ENCODE measurements around the gene ZCCHC8.

ZCCHC8 gene

GRCh38 chr12:122460641-122461040, 40.1 kb downstream of the ZCCHC8 start:
- H3K27ac ChIP-seq (ENCODE audit: low read length): no peak overlapping the region
- TF ChIP-seq EZH2phosphoT487 (IDR thresholded peaks at IDR 0.05; ENCODE audit: low read depth): no peak
- TF ChIP-seq, protein P1, sequence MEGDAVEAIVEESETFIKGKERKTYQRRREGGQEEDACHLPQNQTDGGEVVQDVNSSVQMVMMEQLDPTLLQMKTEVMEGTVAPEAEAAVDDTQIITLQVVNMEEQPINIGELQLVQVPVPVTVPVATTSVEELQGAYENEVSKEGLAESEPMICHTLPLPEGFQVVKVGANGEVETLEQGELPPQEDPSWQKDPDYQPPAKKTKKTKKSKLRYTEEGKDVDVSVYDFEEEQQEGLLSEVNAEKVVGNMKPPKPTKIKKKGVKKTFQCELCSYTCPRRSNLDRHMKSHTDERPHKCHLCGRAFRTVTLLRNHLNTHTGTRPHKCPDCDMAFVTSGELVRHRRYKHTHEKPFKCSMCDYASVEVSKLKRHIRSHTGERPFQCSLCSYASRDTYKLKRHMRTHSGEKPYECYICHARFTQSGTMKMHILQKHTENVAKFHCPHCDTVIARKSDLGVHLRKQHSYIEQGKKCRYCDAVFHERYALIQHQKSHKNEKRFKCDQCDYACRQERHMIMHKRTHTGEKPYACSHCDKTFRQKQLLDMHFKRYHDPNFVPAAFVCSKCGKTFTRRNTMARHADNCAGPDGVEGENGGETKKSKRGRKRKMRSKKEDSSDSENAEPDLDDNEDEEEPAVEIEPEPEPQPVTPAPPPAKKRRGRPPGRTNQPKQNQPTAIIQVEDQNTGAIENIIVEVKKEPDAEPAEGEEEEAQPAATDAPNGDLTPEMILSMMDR (IDR thresholded peaks at IDR 0.05; ENCODE audit: low read depth, low read length): no peak
- no peak overlapping the region for H3K4me3 ChIP-seq (ENCODE audit: low read length)
- no peaks in the 10 kb centered on the region for H3K9me3 ChIP-seq (ENCODE audit: insufficient read depth, low read length)
- H3K27me3 ChIP-seq (ENCODE audit: low read depth, low read length): no peaks in the 10 kb centered on the region
- H2AFZ ChIP-seq (ENCODE audit: low read depth, low read length): no peak overlapping the region
- H3K4me1 ChIP-seq (ENCODE audit: low read length): peaks cover 6% of the 10 kb centered on the region
- H3K36me3 ChIP-seq (replicated peaks; ENCODE audit: low read depth, low read length): no peaks in the 10 kb centered on the region
- no peaks in the 10 kb centered on the region for H4K20me1 ChIP-seq (ENCODE audit: insufficient read depth, low read length)
- H3K79me2 ChIP-seq (ENCODE audit: low read length): no peaks in the 10 kb centered on the region
- H3K4me2 ChIP-seq (ENCODE audit: low read length): no peak overlapping the region
- H3K9ac ChIP-seq (ENCODE audit: low read length): no peak overlapping the region

GRCh38 chr12:122460061-122460460, 40.7 kb downstream of the ZCCHC8 start:
- no peak overlapping the region for H3K9ac ChIP-seq (ENCODE audit: low read length)
- no peaks in the 10 kb centered on the region for H4K20me1 ChIP-seq (ENCODE audit: insufficient read depth, low read length)
- H3K36me3 ChIP-seq (replicated peaks; ENCODE audit: low read depth, low read length): no peaks in the 10 kb centered on the region
- H2AFZ ChIP-seq (ENCODE audit: low read depth, low read length): no peak overlapping the region
- H3K27me3 ChIP-seq (ENCODE audit: low read depth, low read length): no peaks in the 10 kb centered on the region
- no peak overlapping the region for H3K27ac ChIP-seq (ENCODE audit: low read length)
- no peak overlapping the region for H3K4me3 ChIP-seq (ENCODE audit: low read length)
- no peak for TF ChIP-seq EZH2phosphoT487 (IDR thresholded peaks at IDR 0.05; ENCODE audit: low read depth)
- TF ChIP-seq, protein P1 (IDR thresholded peaks at IDR 0.05; ENCODE audit: low read depth, low read length): no peak
- no peaks in the 10 kb centered on the region for H3K9me3 ChIP-seq (ENCODE audit: insufficient read depth, low read length)
- H3K4me2 ChIP-seq (ENCODE audit: low read length): no peak overlapping the region
- H3K4me1 ChIP-seq (ENCODE audit: low read length): peaks cover 6% of the 10 kb centered on the region
- no peaks in the 10 kb centered on the region for H3K79me2 ChIP-seq (ENCODE audit: low read length)

DNA sequence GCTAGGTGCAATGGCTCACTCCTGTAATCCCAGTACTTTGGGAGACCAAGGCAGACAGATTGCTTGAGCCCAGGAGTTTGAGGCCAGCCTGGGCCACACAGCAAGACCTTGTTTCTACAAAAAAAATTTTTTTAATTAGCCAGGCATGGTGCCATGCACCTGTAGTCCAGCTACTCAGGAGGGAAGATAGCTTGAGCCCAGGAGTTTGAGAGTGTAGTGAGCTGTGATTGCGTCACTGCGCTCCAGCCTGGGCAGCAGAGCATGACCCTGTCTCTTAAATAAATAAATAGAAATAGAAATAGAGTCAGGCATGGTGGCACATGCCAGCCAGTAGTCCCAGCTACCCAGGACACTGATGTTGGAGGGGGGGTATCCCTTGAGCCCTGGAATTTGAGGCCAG, 41.5 kb downstream of the ZCCHC8 start:
- no peak overlapping the region for H3K4me3 ChIP-seq (ENCODE audit: low read length)
- TF ChIP-seq, protein P1 (IDR thresholded peaks at IDR 0.05; ENCODE audit: low read depth, low read length): no peak
- TF ChIP-seq EZH2phosphoT487 (IDR thresholded peaks at IDR 0.05; ENCODE audit: low read depth): no peak
- no peaks in the 10 kb centered on the region for H4K20me1 ChIP-seq (ENCODE audit: insufficient read depth, low read length)
- no peaks in the 10 kb centered on the region for H3K79me2 ChIP-seq (ENCODE audit: low read length)
- no peaks in the 10 kb centered on the region for H3K36me3 ChIP-seq (replicated peaks; ENCODE audit: low read depth, low read length)
- no peaks in the 10 kb centered on the region for H3K9me3 ChIP-seq (ENCODE audit: insufficient read depth, low read length)
- H3K4me2 ChIP-seq (ENCODE audit: low read length): no peak overlapping the region
- no peaks in the 10 kb centered on the region for H3K27me3 ChIP-seq (ENCODE audit: low read depth, low read length)
- no peak overlapping the region for H3K27ac ChIP-seq (ENCODE audit: low read length)
- H3K4me1 ChIP-seq (ENCODE audit: low read length): peaks cover 6% of the 10 kb centered on the region
- H3K9ac ChIP-seq (ENCODE audit: low read length): no peak overlapping the region
- no peak overlapping the region for H2AFZ ChIP-seq (ENCODE audit: low read depth, low read length)

GRCh38 chr12:122458105-122459035, 42.4 kb downstream of the ZCCHC8 start:
- TF ChIP-seq, protein P1 (IDR thresholded peaks at IDR 0.05; ENCODE audit: low read depth, low read length): no peak
- TF ChIP-seq EZH2phosphoT487 (IDR thresholded peaks at IDR 0.05; ENCODE audit: low read depth): no peak
- H3K4me2 ChIP-seq (ENCODE audit: low read length): no peak overlapping the region
- no peak overlapping the region for H3K4me3 ChIP-seq (ENCODE audit: low read length)
- no peak overlapping the region for H3K9ac ChIP-seq (ENCODE audit: low read length)
- no peaks in the 10 kb centered on the region for H3K36me3 ChIP-seq (replicated peaks; ENCODE audit: low read depth, low read length)
- H2AFZ ChIP-seq (ENCODE audit: low read depth, low read length): no peak overlapping the region
- H3K27me3 ChIP-seq (ENCODE audit: low read depth, low read length): no peaks in the 10 kb centered on the region
- peaks cover 6% of the 10 kb centered on the region for H3K4me1 ChIP-seq (ENCODE audit: low read length)
- H4K20me1 ChIP-seq (ENCODE audit: insufficient read depth, low read length): no peaks in the 10 kb centered on the region
- no peaks in the 10 kb centered on the region for H3K79me2 ChIP-seq (ENCODE audit: low read length)
- H3K9me3 ChIP-seq (ENCODE audit: insufficient read depth, low read length): no peaks in the 10 kb centered on the region
- H3K27ac ChIP-seq (ENCODE audit: low read length): no peak overlapping the region

Measured in OCI-LY3 (cell line).